Upper lobe of left lung (tissue), 6 donors: ENCODE data around the gene GET3. TPM values are rescaled to one million over a fixed set of nuclear protein-coding genes. Genes with fewer than 3 reads are reported as not detected.

ENCODE experiments used
- ATAC-seq, 2 donors: fragments of 200-7000 bp; cut with Tn5 transposase; one replicate each; pipeline ENCODE4 v1.9.1; 2022; ENCODE audit warnings: mild to moderate bottlenecking in 2 of 2, moderate library complexity in 2 of 2; ENCODE audit not compliant: low FRiP score in 2 of 2
- DNase-seq, 2 donors: peaks; one replicate each; pipeline ENCODE4 v3.0.0-alpha.2; 2019 to 2020
- H3K27ac ChIP-seq, 4 donors: fragments of 200-600 bp; sonication (generic); one replicate each; pipeline ENCODE4 v1.5.1; 2016 to 2019
- H3K27me3 ChIP-seq, 4 donors: fragments of 200-600 bp; sonication (generic); one replicate each; pipeline ENCODE4 v1.5.1; 2017 to 2019
- H3K36me3 ChIP-seq, 4 donors: fragments of 200-600 bp; sonication (generic); one replicate each; pipeline ENCODE4 v1.5.1; 2016 to 2019
- H3K4me1 ChIP-seq, 4 donors: fragments of 200-600 bp; sonication (generic); one replicate each; pipeline ENCODE4 v1.5.1; 2018 to 2019
- H3K4me3 ChIP-seq, 4 donors: fragments of 200-600 bp; sonication (generic); one replicate each; pipeline ENCODE4 v1.5.1; 2017 to 2019; ENCODE audit warnings: mild to moderate bottlenecking in 2 of 4, moderate library complexity in 1 of 4
- H3K9me3 ChIP-seq, 4 donors: fragments of 200-600 bp; sonication (generic); one replicate each; pipeline ENCODE4 v1.5.1; 2018 to 2019
- EP300 ChIP-seq, 4 donors: sonication (generic); formaldehyde crosslinking; IDR thresholded peaks; one replicate each; pipeline ENCODE4 v1.5.1; 2017; ENCODE audit warnings: antibody characterized with exemption in 4 of 4, control low read depth in 2 of 4
- POLR2A ChIP-seq, 4 donors: fragments of 450-650 bp; IDR thresholded peaks; one replicate each; pipeline ENCODE4 v1.5.1; 2016 to 2017; ENCODE audit warnings: antibody characterized with exemption in 4 of 4, mild to moderate bottlenecking in 2 of 4
- POLR2AphosphoS5 ChIP-seq, 2 donors: sonication (generic); formaldehyde crosslinking; IDR thresholded peaks; one replicate each; pipeline ENCODE4 v1.5.1; 2017; ENCODE audit warnings: antibody characterized with exemption in 2 of 2
- WGBS, 2 donors: methylation state at CpG; one replicate each; pipeline ENCODE4 v1.1.5; 2017 to 2018; 5-methylcytosine and 5-hydroxymethylcytosine counted together
- total RNA-seq, 6 donors: library from RNA; depleted of rRNA in 4 of 6; stranded (reverse); fragments of >200 nt in 4 of 6; gene quantifications; one replicate each; pipeline versions ENCODE4 v1.1.0 to v1.2.1, GENCODE V29; 2016 to 2021
- TF ChIP-seq, protein P1 (sequence below), 6 experiments: fragments of 450-650 bp in 4 of 6; fragments of 200-600 bp in 2 of 6; sonication (generic) in 2 of 6; IDR thresholded peaks; one replicate each; pipeline ENCODE4 v1.5.1; 2016 to 2019; ENCODE audit warnings: antibody characterized with exemption in 6 of 6
- donor health status: DM: no; HTN: no; CAD: no; lungs with moderate emphysema.
- donor health status: DM: no; HTN: yes; CAD: no; lungs with severe emphysema.

The GET3 gene
- total RNA-seq, 6 donors from 2014 or later, result 14.7 to 71.7 (median 49.8) TPM

DNA sequence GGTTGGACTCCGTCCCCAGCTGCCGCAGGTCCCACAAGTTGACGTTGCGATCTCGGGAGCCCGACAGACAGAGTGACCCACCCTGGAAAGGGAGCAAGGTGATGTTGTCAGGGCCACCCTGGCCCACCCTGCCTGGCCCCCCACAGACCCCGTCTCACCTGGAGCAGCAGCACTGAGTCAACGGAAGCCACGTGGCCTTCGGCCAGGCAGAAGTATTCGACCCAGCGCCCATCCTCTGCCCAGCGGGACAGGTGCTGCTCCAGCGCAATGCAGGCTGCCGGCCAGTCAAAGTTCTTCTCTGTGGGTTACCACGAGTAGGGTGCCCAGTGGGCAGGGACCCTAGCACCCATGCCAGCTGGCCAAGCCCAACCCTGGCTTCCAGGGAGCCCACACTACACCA is 42.7 kb upstream of the GET3 start:
- no peak for ATAC-seq
- 90 to 100% methylated on average over 3 to 16 of the region's 16 CpGs for WGBS, 2 donors
- TF ChIP-seq, protein P1, sequence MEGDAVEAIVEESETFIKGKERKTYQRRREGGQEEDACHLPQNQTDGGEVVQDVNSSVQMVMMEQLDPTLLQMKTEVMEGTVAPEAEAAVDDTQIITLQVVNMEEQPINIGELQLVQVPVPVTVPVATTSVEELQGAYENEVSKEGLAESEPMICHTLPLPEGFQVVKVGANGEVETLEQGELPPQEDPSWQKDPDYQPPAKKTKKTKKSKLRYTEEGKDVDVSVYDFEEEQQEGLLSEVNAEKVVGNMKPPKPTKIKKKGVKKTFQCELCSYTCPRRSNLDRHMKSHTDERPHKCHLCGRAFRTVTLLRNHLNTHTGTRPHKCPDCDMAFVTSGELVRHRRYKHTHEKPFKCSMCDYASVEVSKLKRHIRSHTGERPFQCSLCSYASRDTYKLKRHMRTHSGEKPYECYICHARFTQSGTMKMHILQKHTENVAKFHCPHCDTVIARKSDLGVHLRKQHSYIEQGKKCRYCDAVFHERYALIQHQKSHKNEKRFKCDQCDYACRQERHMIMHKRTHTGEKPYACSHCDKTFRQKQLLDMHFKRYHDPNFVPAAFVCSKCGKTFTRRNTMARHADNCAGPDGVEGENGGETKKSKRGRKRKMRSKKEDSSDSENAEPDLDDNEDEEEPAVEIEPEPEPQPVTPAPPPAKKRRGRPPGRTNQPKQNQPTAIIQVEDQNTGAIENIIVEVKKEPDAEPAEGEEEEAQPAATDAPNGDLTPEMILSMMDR (IDR thresholded peaks at IDR 0.05), result no peak
- Histone ChIP-seq H3K4me3 (no peak overlapping the region), H3K9me3 (no peaks in the 10 kb centered on the region), H3K27me3 (no peaks in the 10 kb centered on the region), H3K4me1 (peaks cover 12 to 30% (median 14%) of the 10 kb centered on the region in 4 donors), H3K36me3 (peaks cover 0 to 13% (median 0%) of the 10 kb centered on the region in 4 donors), H3K27ac (no peak overlapping the region)
- no peak for DNase-seq

DNA sequence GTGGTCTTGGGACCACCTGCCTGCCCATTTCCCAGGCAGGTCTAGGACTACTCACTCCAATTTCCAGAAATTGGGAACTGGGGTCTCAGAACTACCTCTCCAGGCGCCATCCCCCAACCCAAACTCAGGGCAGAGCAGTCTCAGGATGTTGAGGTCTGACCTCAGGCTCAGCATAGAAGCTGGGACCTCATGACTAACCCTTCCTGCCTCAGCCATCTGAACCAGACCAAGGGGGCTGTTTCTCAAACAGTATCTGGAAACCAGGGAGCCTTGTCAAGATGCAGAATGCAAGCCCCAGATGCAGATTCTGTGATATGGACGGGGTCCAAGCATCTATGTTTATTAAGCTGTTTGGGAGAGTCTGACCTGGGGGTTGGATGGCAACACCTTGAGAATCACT is 42.2 kb upstream of the GET3 start:
- ATAC-seq, result no peak
- no peaks in the 10 kb centered on the region for H3K9me3 ChIP-seq
- WGBS, 2 donors, result 50 to 79% methylated on average over 1 to 2 of the region's 2 CpGs
- H3K27ac ChIP-seq, result no peak overlapping the region
- TF ChIP-seq POLR2A (IDR thresholded peaks at IDR 0.05) (no peak), EP300 (IDR thresholded peaks at IDR 0.05) (no peak), POLR2AphosphoS5 (IDR thresholded peaks at IDR 0.05) (no peak)
- TF ChIP-seq, protein P1 (IDR thresholded peaks at IDR 0.05), result no peak
- peaks cover 12 to 30% (median 14%) of the 10 kb centered on the region in 4 donors for H3K4me1 ChIP-seq
- DNase-seq, result no peak
- H3K36me3 ChIP-seq, result peaks cover 0 to 17% (median under 1%) of the 10 kb centered on the region in 4 donors
- peak overlapping the region in 1 of 4 donors; percentile 94 for H3K4me3 ChIP-seq
- no peaks in the 10 kb centered on the region for H3K27me3 ChIP-seq

DNA sequence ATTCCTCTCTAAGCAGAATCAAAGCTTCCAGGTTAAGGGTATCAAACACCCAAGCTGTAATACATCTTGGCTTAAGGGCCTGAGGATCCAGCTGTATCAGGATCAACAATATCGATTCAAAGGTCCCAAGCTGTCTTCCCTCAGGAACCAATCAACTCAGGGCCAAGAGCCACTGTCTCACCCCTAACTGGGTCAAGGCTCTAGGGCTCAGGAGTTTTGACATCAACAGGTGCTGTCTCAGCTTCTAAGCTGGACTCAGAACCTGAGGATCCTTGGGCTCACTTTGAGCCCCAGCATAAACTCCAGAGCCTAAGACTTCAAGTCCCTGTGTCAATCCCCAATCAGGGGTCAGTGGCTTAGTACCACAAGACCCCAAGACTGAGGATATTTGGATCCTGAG is 41.8 kb upstream of the GET3 start:
- no peak for ATAC-seq

DNA sequence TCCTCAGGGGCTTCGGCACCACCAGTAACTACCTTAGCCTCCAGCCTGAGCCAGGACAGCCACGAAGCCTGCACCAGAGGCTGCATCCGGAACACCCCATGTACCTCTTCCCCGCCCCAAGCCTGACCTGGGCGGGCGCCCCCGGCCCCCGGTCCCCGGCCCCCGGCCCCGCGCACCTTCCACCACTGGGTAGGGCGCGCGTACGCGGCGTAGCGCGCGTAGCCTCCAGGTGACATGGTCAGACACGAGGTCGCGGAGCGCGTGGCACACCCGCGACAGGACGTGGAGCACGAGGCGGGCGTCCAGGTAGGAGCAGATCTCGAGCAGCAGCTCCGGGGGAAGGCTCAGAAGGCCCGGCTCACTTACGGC is 41.3 kb upstream of the GET3 start:
- DNase-seq (peak in 1 of 2 donors; percentile 86), ATAC-seq (peak; percentile 2 to 15)
- 4% methylated on average over 26 of the region's 36 CpGs; no CpG with 5 or more reads in 1 of the 2 donors for WGBS, 2 donors

More for the DNA sequence above, 41.8 kb upstream of the GET3 start:
- Histone ChIP-seq H3K4me1 (peaks cover 12 to 30% (median 14%) of the 10 kb centered on the region in 4 donors), H3K27me3 (no peaks in the 10 kb centered on the region), H3K27ac (peak overlapping the region in 1 of 4 donors; percentile 86), H3K36me3 (peaks cover 0 to 22% (median 4%) of the 10 kb centered on the region in 4 donors), H3K9me3 (no peaks in the 10 kb centered on the region), H3K4me3 (peak overlapping the region in 3 of 4 donors; percentile 62 to 94 (median 84))
- WGBS, 2 donors, result 71 to 83% methylated on average over 1 of the region's 1 CpG
- DNase-seq, result no peak
- TF ChIP-seq, protein P1 (IDR thresholded peaks at IDR 0.05), result no peak
- TF ChIP-seq POLR2AphosphoS5 (IDR thresholded peaks at IDR 0.05) (no peak), EP300 (IDR thresholded peaks at IDR 0.05) (no peak), POLR2A (IDR thresholded peaks at IDR 0.05) (no peak)

More for the DNA sequence above, 41.3 kb upstream of the GET3 start:
- Histone ChIP-seq H3K27me3 (no peaks in the 10 kb centered on the region), H3K36me3 (peaks cover 4 to 26% (median 9%) of the 10 kb centered on the region in 4 donors), H3K4me3 (peak overlapping the region; percentile 62 to 94 (median 78)), H3K4me1 (peaks cover 12 to 30% (median 14%) of the 10 kb centered on the region in 4 donors), H3K9me3 (no peaks in the 10 kb centered on the region), H3K27ac (peak overlapping the region; percentile 82 to 93 (median 87))
- TF ChIP-seq POLR2A (IDR thresholded peaks at IDR 0.05) (no peak), EP300 (IDR thresholded peaks at IDR 0.05) (no peak), POLR2AphosphoS5 (IDR thresholded peaks at IDR 0.05) (no peak)
- TF ChIP-seq, protein P1 (IDR thresholded peaks at IDR 0.05), result no peak
